RWPE2 (cell line): ENCODE results near the gene ABTB2.

Source experiments
- ATAC-seq: fragments of 200-7000 bp; cut with Tn5 transposase; 3 replicates; pipeline ENCODE4 v1.9.1; 2021; ENCODE audit warnings: low read depth
- DNase-seq: peaks from one replicate; pipeline ENCODE4 v3.0.0-alpha.2; 2020; ENCODE audit warnings: low spot score
- H3K27ac ChIP-seq: fragments of 450-650 bp; 2 replicates; pipeline ENCODE4 v1.5.1; 2017; ENCODE audit warnings: mild to moderate bottlenecking; ENCODE audit not compliant: poor library complexity, severe bottlenecking
- H3K27me3 ChIP-seq: fragments of 250-450 bp; sonication (Bioruptor Pico); 2 replicates; pipeline ENCODE4 v1.5.1; 2021; ENCODE audit warnings: mild to moderate bottlenecking, moderate library complexity; ENCODE audit not compliant: insufficient read depth, poor library complexity, severe bottlenecking
- H3K36me3 ChIP-seq: fragments of 250-450 bp; sonication (Bioruptor Pico); 2 replicates; pipeline ENCODE4 v1.5.1; 2020; ENCODE audit warnings: low read depth, mild to moderate bottlenecking, moderate library complexity
- H3K4me1 ChIP-seq: fragments of 250-450 bp; sonication (Bioruptor Pico); 2 replicates; pipeline ENCODE4 v1.5.1; 2021; ENCODE audit warnings: mild to moderate bottlenecking, moderate library complexity; ENCODE audit not compliant: insufficient read depth, poor library complexity, severe bottlenecking
- H3K4me3 ChIP-seq: fragments of 250-450 bp; sonication (Bioruptor Pico); 2 replicates; pipeline ENCODE4 v1.5.1; 2021; ENCODE audit warnings: mild to moderate bottlenecking, moderate library complexity; ENCODE audit not compliant: severe bottlenecking
- H3K9me3 ChIP-seq: fragments of 250-450 bp; sonication (Bioruptor Pico); 2 replicates; pipeline ENCODE4 v1.5.1; 2021; ENCODE audit warnings: mild to moderate bottlenecking, moderate library complexity; ENCODE audit not compliant: severe bottlenecking
- TF ChIP-seq, protein P1 (sequence below): fragments of 450-650 bp; IDR thresholded peaks from one replicate; pipeline ENCODE4 v1.5.1; 2017; ENCODE audit warnings: mild to moderate bottlenecking, moderate library complexity; ENCODE audit not compliant: poor library complexity, severe bottlenecking

ABTB2 gene

GRCh38 chr11:34339149-34340064, 18.4 kb downstream of the ABTB2 start:
- peaks cover 16% of the 10 kb centered on the region for H3K4me1 ChIP-seq
- no peak for ATAC-seq

GRCh38 chr11:34337016-34337415, 20.8 kb downstream of the ABTB2 start:
- TF ChIP-seq, protein P1, sequence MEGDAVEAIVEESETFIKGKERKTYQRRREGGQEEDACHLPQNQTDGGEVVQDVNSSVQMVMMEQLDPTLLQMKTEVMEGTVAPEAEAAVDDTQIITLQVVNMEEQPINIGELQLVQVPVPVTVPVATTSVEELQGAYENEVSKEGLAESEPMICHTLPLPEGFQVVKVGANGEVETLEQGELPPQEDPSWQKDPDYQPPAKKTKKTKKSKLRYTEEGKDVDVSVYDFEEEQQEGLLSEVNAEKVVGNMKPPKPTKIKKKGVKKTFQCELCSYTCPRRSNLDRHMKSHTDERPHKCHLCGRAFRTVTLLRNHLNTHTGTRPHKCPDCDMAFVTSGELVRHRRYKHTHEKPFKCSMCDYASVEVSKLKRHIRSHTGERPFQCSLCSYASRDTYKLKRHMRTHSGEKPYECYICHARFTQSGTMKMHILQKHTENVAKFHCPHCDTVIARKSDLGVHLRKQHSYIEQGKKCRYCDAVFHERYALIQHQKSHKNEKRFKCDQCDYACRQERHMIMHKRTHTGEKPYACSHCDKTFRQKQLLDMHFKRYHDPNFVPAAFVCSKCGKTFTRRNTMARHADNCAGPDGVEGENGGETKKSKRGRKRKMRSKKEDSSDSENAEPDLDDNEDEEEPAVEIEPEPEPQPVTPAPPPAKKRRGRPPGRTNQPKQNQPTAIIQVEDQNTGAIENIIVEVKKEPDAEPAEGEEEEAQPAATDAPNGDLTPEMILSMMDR = no peak
- Histone ChIP-seq H3K4me1 (no peaks in the 10 kb centered on the region), H3K36me3 (no peaks in the 10 kb centered on the region), H3K9me3 (no peaks in the 10 kb centered on the region), H3K27ac (no peak overlapping the region), H3K4me3 (no peak overlapping the region), H3K27me3 (no peaks in the 10 kb centered on the region)
- DNase-seq (no peak), ATAC-seq (no peak)

More at GRCh38 chr11:34339149-34340064, 18.4 kb downstream of the ABTB2 start:
- DNase-seq = no peak
- Histone ChIP-seq H3K27me3 (no peaks in the 10 kb centered on the region), H3K4me3 (no peak overlapping the region), H3K36me3 (no peaks in the 10 kb centered on the region), H3K27ac (no peak overlapping the region), H3K9me3 (no peaks in the 10 kb centered on the region)
- TF ChIP-seq, protein P1 = no peak

DNA sequence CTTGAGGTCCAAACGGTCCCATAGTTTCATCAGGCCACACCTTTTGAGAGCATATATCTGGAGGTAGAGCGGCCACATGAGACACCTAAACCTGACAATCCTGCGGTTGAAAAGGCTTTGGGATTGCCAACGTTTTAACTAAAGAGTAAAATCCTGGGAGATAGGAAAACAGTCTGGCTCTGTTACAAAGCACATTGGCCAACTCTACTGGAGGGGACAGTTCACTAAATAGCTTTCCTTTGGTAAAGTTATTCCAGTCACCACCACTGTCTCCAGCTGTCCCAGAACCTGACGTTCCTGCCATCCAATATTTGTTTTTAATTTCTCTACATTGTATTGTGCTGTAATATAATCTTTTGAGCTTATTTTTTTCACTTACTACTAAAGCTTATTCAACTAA, 22.0 kb downstream of the ABTB2 start:
- H3K27me3 ChIP-seq = no peaks in the 10 kb centered on the region
- no peaks in the 10 kb centered on the region for H3K36me3 ChIP-seq
- TF ChIP-seq, protein P1 = no peak
- H3K4me1 ChIP-seq = peaks cover 9% of the 10 kb centered on the region
- no peak overlapping the region for H3K27ac ChIP-seq
- no peaks in the 10 kb centered on the region for H3K9me3 ChIP-seq
- ATAC-seq = no peak
- no peak overlapping the region for H3K4me3 ChIP-seq
- DNase-seq = no peak

DNA sequence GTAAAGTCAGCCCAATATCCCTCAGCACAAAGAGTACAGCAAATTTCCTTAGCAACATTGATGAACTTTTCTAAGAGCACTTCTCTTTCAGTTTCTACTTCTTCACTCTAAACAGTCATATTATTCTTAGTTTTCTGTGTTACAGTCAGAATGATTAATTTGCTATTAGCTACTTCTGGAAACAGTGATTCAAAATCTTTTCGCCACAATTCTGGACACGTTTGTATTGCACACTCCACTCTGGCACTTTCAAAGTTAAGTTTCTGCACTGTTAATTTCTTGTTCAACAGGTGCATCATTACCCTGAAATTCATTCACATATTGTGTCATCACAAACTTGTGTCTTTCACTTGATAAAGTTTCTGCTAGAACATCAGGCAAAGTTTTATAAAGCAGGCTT, 22.5 kb downstream of the ABTB2 start:
- ATAC-seq = no peak
- Histone ChIP-seq H3K27ac (no peak overlapping the region), H3K9me3 (no peaks in the 10 kb centered on the region), H3K27me3 (no peaks in the 10 kb centered on the region), H3K4me1 (peaks cover 13% of the 10 kb centered on the region), H3K36me3 (no peaks in the 10 kb centered on the region), H3K4me3 (no peak overlapping the region)
- TF ChIP-seq, protein P1 = no peak
- no peak for DNase-seq

GRCh38 chr11:34333787-34334186, 24.0 kb downstream of the ABTB2 start:
- Histone ChIP-seq H3K4me1 (peaks cover 13% of the 10 kb centered on the region), H3K27ac (no peak overlapping the region), H3K36me3 (no peaks in the 10 kb centered on the region), H3K9me3 (no peaks in the 10 kb centered on the region), H3K4me3 (no peak overlapping the region), H3K27me3 (no peaks in the 10 kb centered on the region)
- no peak for ATAC-seq
- TF ChIP-seq, protein P1 = no peak
- no peak for DNase-seq
